HEK293 (cell line): ENCODE data around the gene PTDSS2.

Source experiments
- CTCF ChIA-PET: fragments of 350-600 bp; formaldehyde crosslinking; extraction: SDS; loops from one replicate; lab custom pipeline; 2021; ENCODE audit warnings: antibody characterized with exemption; lab: Yijun Ruan, JAX
- POLR2A ChIA-PET: fragments of 300-600 bp; formaldehyde crosslinking; extraction: SDS; loops from one replicate; lab custom pipeline; 2020; ENCODE audit warnings: antibody characterized with exemption, inconsistent platforms; lab: Yijun Ruan, JAX
- H3K27ac ChIP-seq: fragments of 200-500 bp; sonication (Bioruptor generic); 2 replicates; pipeline ENCODE4 v1.5.1; 2014; ENCODE audit warnings: low read depth, low read length, control low read depth, inconsistent platforms; ENCODE audit errors: extremely low read depth
- H3K36me3 ChIP-seq, 2 experiments: fragments of 200-500 bp in 1 of 2; sonication (Bioruptor generic) in 1 of 2; 1 replicate in 1 of 2; 2 replicates in 1 of 2; pipeline ENCODE4 v1.5.1; 2014 to 2017; ENCODE audit warnings: inconsistent platforms in 2 of 2, low read length in 2 of 2; ENCODE audit not compliant: control insufficient read depth in 2 of 2, insufficient read depth in 1 of 2
- H3K4me1 ChIP-seq: fragments of 200-500 bp; sonication (Bioruptor generic); 2 replicates; pipeline ENCODE4 v1.5.1; 2014; ENCODE audit warnings: mild to moderate bottlenecking, low read length, inconsistent platforms; ENCODE audit not compliant: control insufficient read depth, insufficient read depth
- H3K4me3 ChIP-seq: 2 replicates; pipeline ENCODE4 v1.5.1; 2011; ENCODE audit warnings: low read depth, mild to moderate bottlenecking, control low read depth, low read length, moderate library complexity
- H3K9me3 ChIP-seq: fragments of 200-500 bp; sonication (Bioruptor generic); 2 replicates; pipeline ENCODE4 v1.5.1; 2014; ENCODE audit warnings: low read depth, low read length, inconsistent platforms; ENCODE audit not compliant: control insufficient read depth, insufficient read depth
- ATF2 ChIP-seq: fragments of 450-650 bp; formaldehyde crosslinking; IDR thresholded peaks from 2 replicates; pipeline ENCODE4 v1.5.1; 2016; ENCODE audit warnings: missing biosample characterization, missing genetic modification characterization, low read depth
- BCL11B ChIP-seq: fragments of 450-650 bp; formaldehyde crosslinking; IDR thresholded peaks from 2 replicates; pipeline ENCODE4 v1.5.1; 2016; ENCODE audit warnings: low read depth, missing biosample characterization, missing genetic modification characterization
- FEZF1 ChIP-seq: fragments of 450-650 bp; formaldehyde crosslinking; IDR thresholded peaks from 2 replicates; pipeline ENCODE4 v1.5.1; 2016; ENCODE audit warnings: missing biosample characterization, missing genetic modification characterization
- GLI4 ChIP-seq: fragments of 450-650 bp; formaldehyde crosslinking; IDR thresholded peaks from 2 replicates; pipeline ENCODE4 v1.5.1; 2016; ENCODE audit warnings: missing biosample characterization, missing genetic modification characterization
- KLF1 ChIP-seq: fragments of 450-650 bp; formaldehyde crosslinking; IDR thresholded peaks from 2 replicates; pipeline ENCODE4 v1.5.1; 2016; ENCODE audit warnings: missing biosample characterization, missing genetic modification characterization
- SALL2 ChIP-seq: fragments of 450-650 bp; formaldehyde crosslinking; IDR thresholded peaks from 2 replicates; pipeline ENCODE4 v1.5.0; 2017; ENCODE audit warnings: missing biosample characterization, mild to moderate bottlenecking, missing genetic modification characterization, borderline replicate concordance
- SP3 ChIP-seq: fragments of 450-650 bp; formaldehyde crosslinking; IDR thresholded peaks from 2 replicates; pipeline ENCODE4 v1.5.1; 2016; ENCODE audit warnings: missing biosample characterization, missing genetic modification characterization
- YY2 ChIP-seq: fragments of 450-650 bp; formaldehyde crosslinking; IDR thresholded peaks from 2 replicates; pipeline ENCODE4 v1.5.1; 2016; ENCODE audit warnings: missing biosample characterization, missing genetic modification characterization
- ZIC2 ChIP-seq: fragments of 450-650 bp; formaldehyde crosslinking; IDR thresholded peaks from 2 replicates; pipeline ENCODE4 v1.5.1; 2016; ENCODE audit warnings: missing biosample characterization, missing genetic modification characterization
- ZNF140 ChIP-seq: fragments of 450-650 bp; formaldehyde crosslinking; IDR thresholded peaks from 2 replicates; pipeline ENCODE4 v1.5.1; 2016; ENCODE audit warnings: missing biosample characterization, missing genetic modification characterization
- ZNF18 ChIP-seq: fragments of 450-650 bp; formaldehyde crosslinking; IDR thresholded peaks from 2 replicates; pipeline ENCODE4 v1.5.1; 2016; ENCODE audit warnings: missing biosample characterization, missing genetic modification characterization
- ZNF2 ChIP-seq: fragments of 450-650 bp; formaldehyde crosslinking; IDR thresholded peaks from 2 replicates; pipeline ENCODE4 v1.5.1; 2016; ENCODE audit warnings: missing biosample characterization, missing genetic modification characterization
- ZNF37A ChIP-seq: fragments of 450-650 bp; IDR thresholded peaks from 2 replicates; pipeline ENCODE4 v1.5.1; 2018; ENCODE audit warnings: missing biosample characterization, missing genetic modification characterization
- ZNF530 ChIP-seq: fragments of 450-650 bp; formaldehyde crosslinking; IDR thresholded peaks from 2 replicates; pipeline ENCODE4 v1.5.1; 2016; ENCODE audit warnings: low read depth, missing biosample characterization, missing genetic modification characterization
- ZNF600 ChIP-seq: fragments of 450-650 bp; formaldehyde crosslinking; IDR thresholded peaks from 2 replicates; pipeline ENCODE4 v1.5.1; 2016; ENCODE audit warnings: missing biosample characterization, missing genetic modification characterization

The PTDSS2 gene

GRCh38 chr11:454043-454442 lies 4.0 kb downstream of the PTDSS2 start:
- Histone ChIP-seq H3K9me3 (no peaks in the 10 kb centered on the region), H3K4me1 (no peaks in the 10 kb centered on the region), H3K27ac (no peak overlapping the region), H3K4me3 (no peak overlapping the region), H3K36me3 (peaks cover 0 to 56% of the 10 kb centered on the region in 2 experiments; a peak in 1 of 3 replicates)
- ChIA-PET CTCF (interaction anchor here (0.6 kb wide), 1 partner anchor 100 kb away, joined by 3 read pairs; no protein-coding TSS in a partner anchor), POLR2A (interaction anchor here (0.6 kb wide), 1 partner anchor 253 kb away, joined by 3 read pairs; no protein-coding TSS in a partner anchor)
- TF ChIP-seq ZNF600 (tag by site-specific recombination) (peak; percentile 37; the same call in 1 of the 2 replicates), ZNF37A (tag by site-specific recombination) (no peak)

GRCh38 chr11:454801-455565 lies 4.9 kb downstream of the PTDSS2 start:
- Histone ChIP-seq H3K4me1 (no peaks in the 10 kb centered on the region), H3K27ac (no peak overlapping the region), H3K4me3 (no peak overlapping the region), H3K36me3 (peaks cover 0 to 65% of the 10 kb centered on the region in 2 experiments; a peak in 1 of 3 replicates), H3K9me3 (no peaks in the 10 kb centered on the region)
- CTCF ChIA-PET = no interaction called here
- POLR2A ChIA-PET = interaction anchor here (0.6 kb wide), 1 partner anchor 254 kb away, joined by 3 read pairs; no protein-coding TSS in a partner anchor
- TF ChIP-seq FEZF1 (tag by site-specific recombination) (no peak), ZIC2 (peak; percentile 76), GLI4 (no peak)

- Histone ChIP-seq H3K36me3 (peaks cover 0 to 72% of the 10 kb centered on the region in 2 experiments; a peak in 1 of 3 replicates), H3K4me1 (no peaks in the 10 kb centered on the region), H3K27ac (no peak overlapping the region)
- CTCF ChIA-PET = interaction anchor here (0.5 to 0.7 kb wide), 2 partner anchors 10 to 15 kb away, joined by 3 to 5 read pairs; no protein-coding TSS in a partner anchor
- POLR2A ChIA-PET = no interaction called here
- TF ChIP-seq SP3 (tag by site-specific recombination) (no peak), YY2 (no peak), SALL2 (no peak), ZNF18 (tag by site-specific recombination) (no peak), KLF1 (tag by site-specific recombination) (peak; percentile 27; the same call in 1 of the 2 replicates), ATF2 (no peak), ZNF530 (tag by site-specific recombination) (no peak)
- TF ChIP-seq, all 188 proteins: peak for 1
- Histone ChIP-seq H3K9me3 (no peaks in the 10 kb centered on the region), H3K4me3 (no peak overlapping the region)
These were observed 5.6 kb downstream of the PTDSS2 start for GRCh38 chr11:455566-456147.

GRCh38 chr11:456533-456932 lies 6.5 kb downstream of the PTDSS2 start:
- Histone ChIP-seq H3K36me3 (peaks cover 0 to 80% of the 10 kb centered on the region in 2 experiments; a peak in 1 of 3 replicates), H3K4me1 (no peaks in the 10 kb centered on the region), H3K4me3 (no peak overlapping the region), H3K9me3 (no peaks in the 10 kb centered on the region), H3K27ac (no peak overlapping the region)
- TF ChIP-seq ZNF2 (tag by site-specific recombination) (no peak), ZIC2 (peak; percentile 34; the same call in 1 of the 2 replicates), BCL11B (tag by site-specific recombination) (no peak), ZNF140 (tag by site-specific recombination) (no peak)
- ChIA-PET CTCF (interaction anchor here (0.5 kb wide), 1 partner anchor 16 kb away, joined by 3 read pairs; no protein-coding TSS in a partner anchor), POLR2A (no interaction called here)
